Measurements from ENCODE around the gene KMT2B. TPM values are rescaled to one million over a fixed set of nuclear protein-coding genes. Genes with fewer than 3 reads are reported as not detected.

Gene KMT2B
- total and polyA plus RNA-seq, 2 of the 8 experiments (the other 6 are each of a cell fraction or from before 2014, with no cell fraction given): 26.7 to 38.6 TPM

DNA sequence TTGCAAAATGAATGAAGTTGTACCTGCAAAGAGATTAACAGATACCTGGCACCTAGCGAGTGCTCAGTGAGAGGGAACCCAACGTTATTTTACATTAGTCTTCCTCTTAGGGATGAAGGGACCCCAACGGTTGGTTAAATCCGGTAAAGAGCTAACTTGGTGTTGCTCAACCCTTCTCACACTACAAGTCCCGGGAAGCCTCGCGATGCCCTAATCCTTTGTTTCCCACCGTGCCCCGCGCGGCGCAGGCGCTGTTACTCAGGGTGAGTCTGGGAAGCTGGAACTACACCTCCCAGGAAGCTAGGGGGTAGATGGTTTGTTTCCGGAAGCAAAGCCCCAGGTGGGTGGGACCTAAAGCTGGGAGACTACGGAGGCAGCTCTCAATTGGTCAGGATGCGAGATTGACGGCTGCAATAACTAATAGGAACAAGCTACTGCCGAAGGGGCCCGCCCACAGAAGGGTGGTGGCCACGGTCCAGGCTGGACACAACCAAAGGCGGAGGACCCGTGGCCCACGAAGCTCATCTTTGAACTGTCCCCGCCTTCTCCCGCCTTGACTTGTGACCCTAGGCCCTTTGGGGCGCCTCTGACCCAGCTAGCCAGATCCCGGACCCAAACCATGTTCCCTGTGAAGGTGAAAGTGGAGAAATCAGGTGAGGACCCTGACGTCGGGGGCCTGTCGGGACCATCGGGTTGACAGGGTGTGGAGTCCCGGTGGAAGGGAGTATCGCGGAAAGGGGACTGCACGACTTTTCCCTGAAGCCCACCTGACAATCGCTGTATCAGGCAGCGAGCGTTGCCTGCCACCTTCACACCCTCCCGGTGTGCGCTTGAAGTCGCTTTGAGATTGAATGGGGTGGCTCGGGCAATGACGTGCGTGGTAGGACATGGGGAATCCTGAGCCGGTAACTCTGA, 30.6 kb downstream of the KMT2B start, which contains the start of gene LIN37:
Gene LIN37, plus strand, starts transcription at position 471 of the 915 bp plus-strand sequence. Its CDS starts 149 bp downstream, at position 620.
- no peak within 1 kb of the TSS for H4K8ac ChIP-seq (ENCODE audit: extremely low read depth, insufficient read depth, low read length)
- no peak within 1 kb of the TSS for H3K56ac ChIP-seq (replicated peaks; ENCODE audit: insufficient read length, low read depth, low read length)
- ChIA-PET CTCF (ENCODE audit: partially characterized antibody) (interaction anchor here (0.7 to 2.0 kb wide), 10 partner anchors 9 to 192 kb away, joined by 3 to 6 read pairs (median 3); partner anchors contain the start of gene PRODH2), POLR2A (ENCODE audit: partially characterized antibody) (interaction anchor here (0.6 to 1.5 kb wide), 16 partner anchors 8 to 138 kb away, joined by 3 to 18 read pairs (median 4); partner anchors contain the start of gene HSPB6)
- no peak within 1 kb of the TSS for H4K91ac ChIP-seq (replicated peaks; ENCODE audit: insufficient read length, low read length)
- no peaks in the 10 kb centered on the region for H4K20me1 ChIP-seq (replicated peaks in 1 of 2; ENCODE audit: control insufficient read depth in 1 of 2, insufficient read depth in 2 of 2, low read length in 2 of 2)
- WGBS, 2 experiments (ENCODE audit: extremely low coverage in 1 of 2, insufficient coverage in 1 of 2, insufficient read length in 1 of 2, insufficient replicate concordance in 2 of 2, low coverage in 1 of 2, low lambda C conversion rate in 2 of 2, missing lambda C conversion rate in 1 of 2): 3% methylated on average over 42 of the region's 45 CpGs; no CpG with 5 or more reads in 1 of the 2 experiments
- no peak within 1 kb of the TSS for H2BK15ac ChIP-seq (ENCODE audit: low read length)
- no peak within 1 kb of the TSS for H3K27ac ChIP-seq (ENCODE audit: low read depth, low read length)
- peak; percentile 86 for FAIRE-seq
- H3K23ac ChIP-seq (ENCODE audit: insufficient read length): no peak within 1 kb of the TSS
- H3K36me3 ChIP-seq (ENCODE audit: control insufficient read depth in 2 of 4, insufficient read depth in 4 of 4, low read length in 3 of 4): no peaks in the 10 kb centered on the region
- peaks cover 0 to 7% of the 10 kb centered on the region in 2 experiments; a peak in 1 of 4 replicates for H3K79me2 ChIP-seq (ENCODE audit: control insufficient read depth in 1 of 2, insufficient read depth in 2 of 2, low read length in 2 of 2)
- DNase-seq (ENCODE audit: low read depth in 1 of 2, low spot score in 2 of 2): peak; percentile 97 to 99
- peak within 1 kb of the TSS; percentile 14 to 70 (median 46); a peak in 3 of 7 replicates for H3K9ac ChIP-seq (replicated peaks in 1 of 4; ENCODE audit: extremely low read depth in 1 of 4, low read depth in 3 of 4, low read length in 3 of 4)
- peaks cover 11% of the 10 kb centered on the region for H3K23me2 ChIP-seq (ENCODE audit: low read depth, low read length)
- H3K4me3 ChIP-seq (ENCODE audit: extremely low read depth in 1 of 4, insufficient read depth in 2 of 4, low read depth in 3 of 4, low read length in 4 of 4): peak within 1 kb of the TSS; percentile 58 to 93 (median 90)
- no peak within 1 kb of the TSS; the same call in 1 of the 2 replicates for H2BK5ac ChIP-seq (ENCODE audit: low read depth, low read length)
- no peak within 1 kb of the TSS for H2BK120ac ChIP-seq (replicated peaks; ENCODE audit: low read depth, low read length)
- no peaks in the 10 kb centered on the region for H3K9me3 ChIP-seq (ENCODE audit: insufficient read depth in 2 of 2, low read depth in 1 of 2, low read length in 1 of 2)
- no peak within 1 kb of the TSS for H2BK20ac ChIP-seq (ENCODE audit: low read length)
- H4K5ac ChIP-seq (ENCODE audit: insufficient read length, low read depth, low read length): no peak within 1 kb of the TSS
- no peaks in the 10 kb centered on the region for H3K27me3 ChIP-seq (replicated peaks in 1 of 4; ENCODE audit: control insufficient read depth in 3 of 4, extremely low read depth in 1 of 4, insufficient read depth in 3 of 4, low read length in 3 of 4)
- H2BK12ac ChIP-seq (ENCODE audit: low read depth, low read length): no peak within 1 kb of the TSS
- peak within 1 kb of the TSS; percentile 90 to 94 for H3K4me2 ChIP-seq (ENCODE audit: insufficient read depth in 1 of 2, low read depth in 2 of 2, low read length in 2 of 2)
- H3K4ac ChIP-seq (replicated peaks; ENCODE audit: insufficient read length, low read depth, low read length): peak within 1 kb of the TSS; percentile 61
- peaks cover 0 to 4% (median 2%) of the 10 kb centered on the region in 4 experiments; a peak in 3 of 7 replicates for H3K4me1 ChIP-seq (replicated peaks in 1 of 4; ENCODE audit: control insufficient read depth in 3 of 4, insufficient read depth in 4 of 4, low read length in 3 of 4)
- H2AFZ ChIP-seq (ENCODE audit: low read length): peak within 1 kb of the TSS; percentile 86; the same call in 1 of the 2 replicates
- H3K14ac ChIP-seq (ENCODE audit: insufficient read length): no peak within 1 kb of the TSS
- no peaks in the 10 kb centered on the region; the same call in none of the 2 replicates for H3K79me1 ChIP-seq (ENCODE audit: low read depth, low read length)
- H3K18ac ChIP-seq (ENCODE audit: extremely low read depth, low read length): no peak within 1 kb of the TSS
- no peak within 1 kb of the TSS for H2AK5ac ChIP-seq (ENCODE audit: low read depth, low read length)
- peak; percentile 87 for TF ChIP-seq SP2 (IDR thresholded peaks at IDR 0.05; ENCODE audit: low read length)
- TF ChIP-seq RBBP5 (IDR thresholded peaks at IDR 0.05; ENCODE audit: borderline replicate concordance, low read depth, low read length): no peak
- TF ChIP-seq TAF7 (optimal IDR thresholded peaks at IDR 0.05; ENCODE audit: borderline replicate concordance, low read depth, low read length): no peak
- TF ChIP-seq SP4 (IDR thresholded peaks at IDR 0.05; ENCODE audit: low read length): peak; percentile 94; the same call in 1 of the 2 replicates
- TF ChIP-seq ASH2L (IDR thresholded peaks at IDR 0.05; ENCODE audit: low read length): peak; percentile 52
- no peak for TF ChIP-seq RNF2 (IDR thresholded peaks at IDR 0.05; ENCODE audit: borderline replicate concordance, low read depth, low read length, missing control alignments, poor library complexity, severe bottlenecking)
- no peak for TF ChIP-seq TAF1 (IDR thresholded peaks at IDR 0.05; ENCODE audit: low read depth, low read length)
- peak; percentile 91 for TF ChIP-seq SIX5 (IDR thresholded peaks at IDR 0.05; ENCODE audit: low read depth, low read length)
- TF ChIP-seq SP1 (IDR thresholded peaks at IDR 0.05; ENCODE audit: low read depth, low read length): peak; percentile 100

Measured in H1 (cell line).